ENCODE data around the gene GSTO1.
"Not testable (repeated sequence)": the region's sequence is repeated elsewhere in the genome, so short reads cannot be mapped to it uniquely, and the experiment has no call there.

The GSTO1 gene

DNA sequence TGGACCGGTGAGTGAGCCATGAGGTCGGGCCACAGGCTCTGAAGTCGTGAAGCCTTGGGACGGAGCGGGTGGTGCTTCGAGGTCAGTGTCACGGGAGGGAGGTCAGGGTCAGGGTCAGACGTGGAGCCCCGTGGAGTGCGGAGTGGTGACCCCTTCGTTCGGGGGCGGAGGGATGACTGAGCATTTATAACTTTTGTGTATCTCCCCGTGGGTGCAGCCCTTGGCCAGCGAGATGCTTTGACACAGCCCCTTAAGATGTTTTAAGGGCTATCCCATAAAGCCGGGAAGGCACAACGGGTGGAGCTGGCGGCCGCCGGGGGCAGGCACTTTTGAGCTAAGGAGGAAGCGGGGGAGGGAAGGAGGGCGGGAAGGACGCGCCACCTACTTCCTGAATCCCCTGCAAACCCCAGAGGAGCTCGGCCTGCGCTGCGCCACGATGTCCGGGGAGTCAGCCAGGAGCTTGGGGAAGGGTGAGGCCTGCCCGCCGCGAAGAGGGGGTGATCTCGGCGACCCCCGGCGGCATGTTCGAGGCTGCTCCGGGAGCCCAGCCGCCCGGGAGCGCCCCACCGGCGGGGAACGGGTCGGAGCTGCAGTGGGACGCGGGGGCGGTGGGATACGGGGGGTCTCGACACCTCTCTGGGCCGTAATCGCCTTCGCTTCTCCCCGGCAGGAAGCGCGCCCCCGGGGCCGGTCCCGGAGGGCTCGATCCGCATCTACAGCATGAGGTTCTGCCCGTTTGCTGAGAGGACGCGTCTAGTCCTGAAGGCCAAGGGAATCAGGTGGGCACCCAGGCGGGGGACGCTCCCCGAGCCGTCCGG is at the start of gene GSTO1:
GSTO1 (plus strand) TSS at position 400 of the 818 bp plus-strand sequence; CDS start at position 437, 37 bp downstream.
- FAIRE-seq = no peak

DNA sequence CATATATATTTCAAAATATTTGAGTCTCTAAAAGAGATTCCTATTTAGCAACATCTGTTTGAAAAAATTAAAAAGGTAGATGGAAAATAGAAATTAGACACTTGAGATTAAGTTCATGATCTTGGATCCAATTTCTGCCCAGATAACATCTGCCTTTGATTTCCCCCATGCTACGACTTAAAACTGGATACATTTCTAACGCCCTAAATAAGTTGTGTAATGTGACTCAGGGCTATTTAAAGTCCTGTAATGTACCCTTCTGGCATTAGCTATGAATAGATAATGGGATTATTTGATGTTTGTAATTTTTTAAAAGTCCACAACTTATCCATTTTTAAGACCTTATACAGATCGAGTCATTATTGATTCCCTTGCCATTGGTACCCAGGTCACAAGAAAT is 46.0 kb upstream of the GSTO1 start:
- FAIRE-seq = no peak

DNA sequence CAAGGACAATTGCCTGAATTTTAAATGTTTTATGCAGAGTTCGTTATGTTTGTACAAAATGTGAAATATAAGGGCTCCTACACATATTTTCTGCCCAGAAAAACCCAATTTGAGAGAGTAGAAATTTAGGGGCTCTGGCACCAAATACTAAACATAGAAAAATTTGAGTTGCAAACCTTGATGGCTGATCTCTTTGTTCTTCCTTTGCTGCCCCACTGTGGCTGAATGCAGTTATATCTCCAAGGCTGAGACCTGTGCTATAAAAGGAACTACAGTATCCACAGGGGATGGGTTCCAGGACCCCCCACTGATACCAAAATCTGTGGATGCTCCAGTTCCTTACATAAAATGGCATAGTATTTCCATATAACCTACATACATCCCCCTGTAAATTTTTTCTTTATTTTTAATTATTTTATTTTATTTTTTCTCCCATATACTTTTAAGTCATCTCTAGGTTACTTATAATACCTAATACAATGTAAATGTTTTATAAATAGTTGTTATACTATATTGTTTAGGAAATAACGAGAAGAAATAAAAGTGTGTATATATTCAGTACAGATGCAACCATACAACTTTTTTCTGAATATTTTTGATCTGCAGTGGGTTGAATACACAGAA is 45.0 kb upstream of the GSTO1 start:
- FAIRE-seq = peak; percentile 47

DNA sequence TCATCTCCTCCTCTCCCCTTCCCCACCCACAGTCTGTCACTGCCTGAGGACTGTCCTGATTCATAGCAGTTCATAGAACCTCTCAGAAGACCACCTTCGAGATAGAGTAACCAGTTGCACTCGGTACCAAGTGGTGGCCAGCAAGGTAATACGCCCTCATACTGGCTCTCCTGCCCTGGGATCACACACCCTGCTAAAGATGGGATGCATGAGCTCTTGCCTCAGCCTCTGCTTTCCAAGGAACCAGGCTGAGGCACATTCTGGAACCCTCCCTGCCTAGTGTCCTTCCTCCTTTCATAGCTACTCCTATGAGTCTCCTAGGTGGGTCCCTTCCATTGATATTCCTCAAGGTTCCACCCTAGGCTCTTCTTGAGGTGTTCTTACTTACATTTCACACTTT is 38.1 kb upstream of the GSTO1 start:
- FAIRE-seq = no peak

DNA sequence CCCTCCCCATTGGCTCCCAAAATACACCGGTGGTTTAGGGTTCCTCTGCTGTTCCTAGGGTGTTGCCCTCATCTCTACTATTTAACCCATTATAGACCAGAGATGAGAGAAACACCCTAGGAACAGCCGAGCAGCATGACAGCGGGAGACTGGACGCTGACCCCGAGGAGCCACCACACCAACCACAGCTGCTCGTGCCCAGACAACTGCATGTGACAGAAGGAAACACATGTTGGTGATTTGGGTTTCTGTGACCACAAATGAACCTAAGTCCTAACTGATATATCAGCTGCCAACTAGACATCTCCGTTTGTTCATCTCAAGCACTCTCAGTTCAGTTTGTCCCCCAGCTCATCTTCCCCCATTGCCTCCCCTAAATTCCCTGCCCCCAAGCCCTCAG is 35.9 kb upstream of the GSTO1 start:
- no peak for FAIRE-seq

DNA sequence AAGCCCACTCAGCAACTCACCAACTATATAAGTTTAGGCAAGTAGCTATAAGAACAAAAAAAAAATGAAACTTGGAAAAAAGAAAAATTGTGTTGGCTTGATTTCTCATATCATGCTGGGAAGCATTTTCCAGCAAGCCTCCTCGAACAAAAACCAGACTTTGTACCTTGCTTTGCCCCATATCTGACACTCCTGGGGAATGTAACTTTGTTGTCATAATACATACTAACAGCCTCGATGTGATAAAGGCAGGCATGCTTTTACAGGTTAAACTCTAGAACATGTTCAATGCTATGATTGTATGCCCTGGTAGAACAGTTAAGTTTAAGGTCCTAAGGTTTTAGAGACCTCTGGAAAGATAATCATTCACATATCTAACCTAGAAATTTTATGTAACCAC is 34.2 kb upstream of the GSTO1 start:
- FAIRE-seq = no peak

DNA sequence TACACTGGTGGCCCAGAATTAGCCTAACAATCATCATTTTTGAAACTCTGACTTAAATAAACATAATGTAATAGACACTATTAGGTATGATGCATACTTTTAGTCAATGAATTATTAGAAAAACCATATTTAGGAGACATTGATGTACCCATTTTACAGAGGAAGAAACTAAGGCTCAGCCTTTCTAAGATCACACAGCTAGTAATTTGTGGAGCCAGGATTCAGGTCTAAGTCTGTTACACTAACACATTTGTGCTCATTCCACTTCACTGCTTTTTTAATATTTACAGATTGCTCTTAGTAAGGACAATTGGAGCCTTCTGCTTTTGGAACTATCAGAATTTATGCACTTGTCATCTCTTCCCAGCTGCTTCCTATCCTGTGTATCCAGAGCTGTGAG is 31.4 kb upstream of the GSTO1 start:
- no peak for FAIRE-seq

DNA sequence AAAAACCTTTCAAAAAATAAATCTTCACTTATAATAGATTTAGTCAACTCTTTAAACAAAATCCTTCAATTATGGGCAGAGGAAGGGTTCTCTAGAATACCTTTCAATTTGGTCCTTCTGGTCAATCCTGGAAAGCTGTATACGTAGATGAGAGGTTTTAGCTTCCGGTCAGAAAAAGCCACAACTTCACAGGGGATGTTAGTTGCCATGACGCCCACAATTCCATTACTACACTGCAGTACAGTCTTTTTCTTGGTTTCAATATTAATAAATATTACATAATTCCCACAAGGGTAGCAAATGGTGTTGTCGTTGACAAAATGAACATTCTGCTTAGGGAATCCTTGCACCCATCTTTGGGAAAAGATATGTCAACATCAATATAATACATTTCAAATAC is 24.2 kb upstream of the GSTO1 start:
- FAIRE-seq = no peak

DNA sequence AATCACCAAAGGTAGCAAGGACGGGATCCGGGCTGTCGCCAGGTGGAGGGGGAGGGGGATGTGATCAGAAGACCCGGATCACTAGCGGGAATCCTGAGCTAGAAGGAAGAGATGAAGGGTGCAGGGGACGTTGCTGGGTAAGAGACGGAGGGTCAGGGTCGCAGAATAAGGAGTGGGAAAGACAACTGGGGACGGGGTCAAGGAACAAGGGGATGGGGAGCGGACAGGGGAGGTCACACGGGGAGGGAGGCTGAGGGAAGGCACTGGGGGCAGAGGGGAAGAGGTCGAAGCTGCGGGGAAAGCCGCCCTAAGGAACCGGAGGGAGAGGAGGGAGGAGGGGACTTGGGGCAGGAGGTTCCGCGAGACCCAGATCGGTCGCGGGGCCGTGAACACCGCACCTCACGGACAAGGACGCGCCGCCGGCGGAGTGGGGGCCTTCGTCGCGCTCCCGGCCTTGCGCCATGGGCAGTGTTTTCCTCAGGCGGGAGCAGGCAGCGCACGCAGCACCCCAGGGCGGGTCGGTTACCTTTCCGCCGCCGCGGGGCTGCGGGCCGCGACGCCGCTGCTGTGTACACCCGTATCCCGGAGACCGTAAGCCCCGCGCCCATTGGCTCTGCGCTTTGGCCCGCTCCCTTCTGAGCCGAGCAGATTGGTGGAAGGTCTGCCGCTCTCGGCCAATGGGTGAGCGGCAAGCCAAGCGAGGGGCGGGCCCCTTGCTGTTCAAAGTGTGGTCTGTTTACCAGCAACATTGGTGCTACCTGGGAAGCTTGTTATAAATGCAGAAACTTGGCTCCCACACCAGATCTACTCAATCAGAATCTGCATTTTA is 22.7 kb upstream of the GSTO1 start, which contains the start of gene CFAP43:
CFAP43 (minus strand) TSS at position 581 of the 829 bp plus-strand sequence; CDS start at position 463, 118 bp downstream.
- FAIRE-seq = peak; percentile 95

DNA sequence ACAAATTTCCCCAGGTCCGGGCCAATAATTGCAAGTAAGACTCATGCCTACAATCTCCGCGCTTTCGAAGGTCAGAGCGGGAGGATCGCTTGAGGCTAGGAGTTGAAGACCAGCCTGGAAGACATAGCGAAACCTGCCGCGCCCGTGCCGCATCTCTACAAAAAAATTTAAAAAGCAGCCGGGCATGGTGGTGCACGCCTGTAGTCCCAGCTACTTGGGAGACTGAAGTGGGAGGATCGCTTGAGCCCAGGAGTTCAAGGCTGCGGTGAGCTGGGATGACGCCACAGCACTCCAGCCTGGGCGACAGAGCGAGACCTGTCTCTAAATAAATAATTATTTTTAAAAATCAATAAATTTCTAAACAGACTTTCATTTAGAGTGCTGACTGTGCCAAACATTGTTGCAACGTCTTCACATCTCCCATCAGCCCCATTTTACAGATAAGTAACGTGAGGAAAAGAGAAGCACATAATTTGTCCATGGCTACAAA is 22.0 kb upstream of the GSTO1 start:
- no peak for FAIRE-seq

DNA sequence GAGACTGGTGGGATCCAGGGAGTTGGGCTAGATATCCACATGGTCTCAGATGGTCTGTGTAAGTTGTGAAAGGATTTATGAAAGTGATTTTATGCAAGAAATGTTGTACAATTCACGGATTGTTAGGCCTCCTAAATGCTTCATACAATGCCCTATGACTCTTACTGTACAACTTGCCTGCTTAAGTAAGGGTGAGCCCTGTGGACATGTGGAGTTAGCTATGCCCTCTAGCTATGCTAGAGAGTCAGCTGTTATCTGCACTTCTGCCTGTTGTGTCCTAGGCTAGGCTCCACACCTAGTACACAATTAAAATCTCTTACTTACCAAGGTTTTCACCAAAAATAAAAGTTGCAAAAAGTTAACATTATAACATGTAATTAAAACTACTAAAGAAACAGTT is 20.9 kb upstream of the GSTO1 start:
- no peak for FAIRE-seq

DNA sequence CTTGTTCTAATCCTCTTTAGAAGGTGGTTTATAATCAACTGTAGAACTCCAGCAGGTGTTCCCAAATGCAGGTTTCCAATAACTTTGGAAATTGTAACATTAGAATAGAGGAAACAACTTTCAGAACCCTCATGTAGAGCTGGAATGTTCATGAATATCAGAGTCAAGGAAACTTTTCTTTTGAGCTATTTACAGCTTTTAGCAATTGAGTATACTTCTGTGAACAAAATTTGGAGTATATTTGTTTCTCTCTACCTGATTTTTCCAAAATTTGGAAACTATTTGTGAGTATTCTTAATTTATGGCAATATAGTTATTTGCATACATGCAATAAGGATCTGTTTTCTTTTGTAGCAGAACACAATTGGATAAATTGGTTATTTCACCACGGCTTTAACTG is 19.8 kb upstream of the GSTO1 start:
- no peak for FAIRE-seq

DNA sequence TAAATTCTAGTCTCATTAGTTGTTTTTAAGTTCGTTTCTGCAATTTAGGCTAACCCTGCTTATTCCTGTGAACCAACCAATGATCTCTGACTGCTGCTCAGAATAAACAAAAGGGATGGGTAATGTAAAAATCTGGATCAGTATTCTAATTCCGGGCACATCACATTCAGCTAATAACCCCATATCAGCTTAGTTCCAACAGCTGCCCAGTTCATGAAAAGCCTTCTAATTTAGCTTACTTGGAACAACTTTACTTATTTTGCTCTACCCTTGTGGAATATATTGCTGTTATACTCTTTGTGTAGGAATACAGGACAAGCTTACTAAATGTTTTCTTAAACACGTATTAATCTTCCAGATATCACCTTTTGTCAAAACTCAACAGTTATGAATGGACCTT is 18.9 kb upstream of the GSTO1 start:
- FAIRE-seq = no peak

DNA sequence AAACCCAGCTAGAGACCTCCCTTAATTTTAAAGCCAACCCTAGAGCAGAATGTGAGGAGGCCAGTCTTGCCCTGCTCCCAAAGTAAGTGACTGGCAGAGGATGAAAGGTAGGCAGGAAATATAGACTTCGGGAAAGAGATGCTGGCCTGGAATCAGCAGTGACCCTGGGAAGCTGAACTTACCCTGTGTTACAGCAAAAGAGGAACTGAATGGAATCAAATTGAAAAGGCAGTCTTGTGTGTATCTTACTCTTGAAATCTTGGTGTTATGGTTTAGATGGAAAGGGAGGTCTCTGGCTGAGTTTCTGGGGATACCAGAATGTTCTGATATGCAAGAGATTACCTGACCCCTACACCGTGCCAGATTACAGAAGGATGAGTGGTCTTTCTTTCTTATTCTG is 14.6 kb upstream of the GSTO1 start:
- no peak for FAIRE-seq

DNA sequence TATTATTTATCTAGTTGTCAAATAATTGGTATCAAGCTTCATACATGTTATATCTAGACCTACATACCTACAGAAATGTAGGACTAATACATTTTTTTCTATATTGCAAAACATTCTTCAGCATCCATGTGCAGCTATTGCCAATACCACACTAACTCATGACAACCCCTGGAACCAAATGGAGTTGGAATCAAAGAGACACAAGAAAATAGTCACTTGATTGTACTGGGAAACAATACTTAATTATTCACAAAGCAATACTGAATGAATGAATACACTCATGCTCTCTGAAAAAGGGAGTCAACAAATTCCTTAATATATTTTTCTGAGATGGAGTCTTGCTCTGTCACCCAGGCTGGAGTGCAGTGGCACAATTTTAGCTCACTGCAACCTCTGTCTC is 12.1 kb upstream of the GSTO1 start:
- FAIRE-seq = no peak

DNA sequence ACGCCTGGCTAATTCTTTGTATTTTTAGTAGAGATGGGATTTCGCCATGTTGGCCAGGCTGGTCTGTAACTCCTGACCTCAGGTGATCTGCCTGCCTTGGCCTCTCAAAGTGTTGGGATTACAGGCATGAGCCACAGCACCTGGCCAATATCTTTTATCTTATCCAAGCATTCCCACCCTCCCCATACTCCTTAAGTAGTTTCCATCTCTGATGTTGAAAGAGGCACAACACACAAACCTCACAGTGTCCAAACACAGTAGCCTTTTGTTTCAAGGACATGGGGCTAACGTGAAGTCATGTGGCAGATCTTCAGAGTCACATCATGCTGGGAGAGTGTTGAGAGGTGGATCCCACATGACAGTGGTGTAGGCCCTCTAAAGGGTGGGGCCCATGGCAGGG is 11.7 kb upstream of the GSTO1 start:
- not testable (repeated sequence) for FAIRE-seq

DNA sequence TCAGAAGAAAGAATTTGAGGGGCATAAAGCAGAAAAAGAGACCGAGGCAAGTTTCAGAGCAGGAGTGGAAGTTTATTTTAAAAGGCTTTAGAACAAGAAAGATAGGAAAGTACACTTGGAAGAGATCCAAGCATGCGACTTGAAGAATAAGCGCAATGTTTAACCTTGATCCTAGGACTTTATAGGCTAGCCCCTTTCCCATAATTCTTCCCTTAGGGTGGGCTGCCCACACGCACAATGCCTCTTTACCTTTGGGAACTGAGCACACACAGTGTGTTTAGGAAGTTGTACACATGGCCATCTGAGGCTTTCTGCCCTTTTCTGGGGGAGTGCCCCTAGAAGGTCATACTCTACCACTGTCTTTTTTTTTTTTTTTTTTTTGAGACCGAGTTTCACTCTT is 11.2 kb upstream of the GSTO1 start:
- no peak for FAIRE-seq

DNA sequence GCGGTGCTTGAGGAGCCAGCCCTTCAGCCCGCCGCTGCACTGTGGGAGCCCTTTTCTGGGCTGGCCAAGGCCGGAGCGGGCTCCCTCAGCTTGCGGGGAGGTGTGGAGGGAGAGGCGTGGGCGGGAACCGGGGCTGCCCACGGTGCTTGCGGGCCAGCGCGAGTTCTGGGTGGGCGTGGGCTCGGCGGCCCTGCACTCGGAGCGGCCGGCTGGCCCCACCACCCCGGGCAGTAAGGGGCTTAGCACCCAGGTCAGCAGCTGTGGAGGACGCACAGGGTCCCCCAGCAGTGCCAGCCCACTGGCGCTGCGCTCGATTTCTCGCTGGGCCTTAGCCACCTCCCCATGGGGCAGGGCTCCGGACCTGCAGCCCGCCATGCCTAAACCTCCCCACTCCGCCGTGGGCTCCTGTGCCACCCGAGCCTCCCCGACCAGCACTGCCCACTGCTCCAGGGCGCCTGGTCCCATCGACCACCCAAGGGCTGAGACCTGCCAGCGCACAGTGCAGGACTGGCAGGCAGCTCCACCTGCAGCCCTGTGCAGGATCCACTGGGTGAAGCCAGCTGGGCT is 9.5 kb upstream of the GSTO1 start:
- no peak for FAIRE-seq

DNA sequence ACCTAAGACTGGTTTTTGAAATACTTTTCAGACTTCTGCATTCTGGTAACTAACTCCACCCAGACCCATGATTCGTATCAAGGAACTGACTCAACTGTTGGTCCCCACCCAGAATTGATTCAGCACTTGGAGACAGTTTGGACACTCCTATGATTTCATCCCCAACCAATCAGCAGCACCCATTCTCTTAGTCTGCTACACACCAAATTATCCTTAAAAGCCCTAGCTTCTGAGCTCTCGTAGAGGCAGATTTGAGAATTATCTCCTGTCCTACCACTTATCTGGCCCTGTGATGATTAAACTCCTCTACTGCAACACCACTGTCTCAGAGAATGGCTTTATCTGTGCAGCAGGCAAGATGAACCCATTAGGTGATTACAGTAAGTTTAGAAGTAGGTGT is 7.7 kb upstream of the GSTO1 start:
- FAIRE-seq = no peak

DNA sequence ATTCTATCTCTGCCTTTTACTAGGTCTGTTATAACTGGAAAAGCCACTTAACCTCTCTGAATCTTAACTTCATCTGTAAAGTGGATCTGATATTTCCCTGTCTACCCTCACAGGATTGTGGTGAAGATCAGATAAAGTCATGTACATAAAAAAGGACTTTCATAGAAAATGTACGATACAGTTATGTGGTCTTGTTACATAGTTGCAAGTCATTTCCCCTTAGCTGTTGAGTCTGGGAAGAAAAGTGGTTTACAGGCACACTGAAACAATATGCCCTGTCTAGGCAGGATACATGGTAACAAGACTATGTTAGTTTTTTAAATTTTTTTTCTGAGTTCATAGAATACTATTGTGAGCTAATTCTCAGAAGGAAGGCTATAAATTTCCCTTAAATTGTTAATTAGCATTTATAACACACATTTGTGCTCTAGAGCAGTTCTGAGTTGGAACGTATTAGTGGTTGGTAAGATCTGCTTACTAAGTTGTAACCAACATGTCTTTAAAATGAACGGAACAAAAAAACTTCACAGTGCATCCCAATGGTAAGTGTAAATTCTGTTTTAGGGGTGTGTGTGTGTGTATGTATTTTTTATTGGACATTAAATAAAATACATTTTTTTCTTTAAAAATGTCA is 7.1 kb upstream of the GSTO1 start:
- no peak for FAIRE-seq

DNA sequence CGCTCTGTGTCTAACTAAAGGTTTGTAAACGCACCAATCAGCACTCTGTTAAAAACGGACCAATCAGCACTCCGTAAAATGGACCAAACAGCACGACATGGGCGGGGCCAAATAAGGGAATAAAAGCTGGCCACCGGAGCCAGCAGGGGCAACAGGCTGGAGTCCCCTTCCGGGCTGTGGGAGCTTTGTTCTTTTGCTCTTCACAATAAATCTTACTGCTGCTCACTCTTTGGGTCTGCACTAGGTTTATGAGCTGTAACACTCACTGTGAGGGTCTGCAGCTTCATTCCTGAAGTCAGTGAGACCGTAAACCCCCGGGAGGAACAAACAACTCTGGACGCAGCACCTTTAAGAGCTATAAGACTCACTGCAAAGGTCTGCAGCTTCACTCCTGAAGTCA is 5.8 kb upstream of the GSTO1 start:
- FAIRE-seq = not testable (repeated sequence)

DNA sequence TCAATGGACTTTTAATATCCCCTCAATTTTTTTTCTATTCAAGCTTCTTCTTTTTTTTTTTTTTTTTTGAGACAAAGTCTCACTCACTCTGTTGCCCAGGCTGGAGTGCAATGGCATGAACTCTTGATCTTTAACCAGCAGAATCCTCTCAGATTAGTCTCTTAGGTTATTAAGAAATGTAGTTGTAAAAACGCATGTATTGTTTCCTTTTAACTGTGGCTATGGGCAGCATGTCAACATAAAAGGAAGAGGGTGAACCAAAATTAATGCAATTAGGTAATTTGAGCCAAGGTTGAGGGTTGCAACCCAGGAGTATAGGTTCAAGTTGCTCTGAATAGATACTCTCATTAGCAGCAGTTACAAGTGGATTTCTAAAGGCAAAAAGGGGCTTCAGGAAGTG is 4.3 kb upstream of the GSTO1 start:
- no peak for FAIRE-seq

DNA sequence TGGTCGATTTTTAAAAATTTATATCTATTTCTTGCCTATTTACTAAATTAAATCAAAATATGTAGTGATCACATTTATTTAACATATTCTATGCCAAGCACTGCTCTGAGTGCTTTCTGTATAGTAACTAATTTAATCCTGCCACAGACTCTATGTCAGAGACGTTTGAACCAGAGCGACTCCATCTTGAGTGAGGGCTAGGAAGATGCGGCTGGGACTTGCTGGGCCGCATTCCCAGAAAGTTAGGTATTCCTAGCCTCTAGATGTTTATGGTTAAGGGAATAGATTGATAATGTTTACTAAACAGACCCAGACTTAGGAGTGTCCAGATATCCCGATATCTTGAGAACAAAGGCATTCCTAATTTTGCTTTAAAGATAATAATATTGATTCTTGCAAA is 3.2 kb upstream of the GSTO1 start:
- FAIRE-seq = no peak

All from colon (tissue), 2 donors.